ENCODE results near the gene CCDC34. TPM values are rescaled to one million over a fixed set of nuclear protein-coding genes. Genes with fewer than 3 reads are reported as not detected.

Gene CCDC34
- total RNA-seq, 1 experiment from 2014 or later = 15.3 TPM

GRCh38 chr11:27392278-27393114, 29.5 kb upstream of the CCDC34 start:
- DNase-seq (ENCODE audit: low read depth) = peak; percentile 87

GRCh38 chr11:27391331-27392015, 28.5 kb upstream of the CCDC34 start:
- DNase-seq (ENCODE audit: low read depth) = peak; percentile 73

GRCh38 chr11:27390318-27391295, 27.6 kb upstream of the CCDC34 start:
- peak; percentile 82 for DNase-seq (ENCODE audit: low read depth)

- peak; percentile 53 for DNase-seq (ENCODE audit: low read depth)
These were observed 25.9 kb upstream of the CCDC34 start for GRCh38 chr11:27388869-27389268.

- DNase-seq (ENCODE audit: low read depth) = no peak
These were observed 25.0 kb upstream of the CCDC34 start for GRCh38 chr11:27388001-27388400.

- DNase-seq (ENCODE audit: low read depth) = no peak
These were observed 24.3 kb upstream of the CCDC34 start for GRCh38 chr11:27387362-27387761.

- DNase-seq (ENCODE audit: low read depth) = no peak
These were observed 23.3 kb upstream of the CCDC34 start for GRCh38 chr11:27386181-27386845.

GRCh38 chr11:27385245-27385644, 22.2 kb upstream of the CCDC34 start:
- DNase-seq (ENCODE audit: low read depth) = peak; percentile 91

GRCh38 chr11:27384227-27384626, 21.2 kb upstream of the CCDC34 start:
- no peak for DNase-seq (ENCODE audit: low read depth)

GRCh38 chr11:27383645-27384044, 20.6 kb upstream of the CCDC34 start:
- DNase-seq (ENCODE audit: low read depth) = no peak

- no peak for DNase-seq (ENCODE audit: low read depth)
These were observed 18.2 kb upstream of the CCDC34 start for GRCh38 chr11:27381238-27381666.

- DNase-seq (ENCODE audit: low read depth) = no peak
These were observed 17.8 kb upstream of the CCDC34 start for GRCh38 chr11:27380771-27381170.

GRCh38 chr11:27379449-27379848, 16.4 kb upstream of the CCDC34 start:
- no peak for DNase-seq (ENCODE audit: low read depth)

- no peak for DNase-seq (ENCODE audit: low read depth)
These were observed 12.4 kb upstream of the CCDC34 start for GRCh38 chr11:27375370-27375769.

GRCh38 chr11:27373856-27374602, 11.0 kb upstream of the CCDC34 start:
- no peak for DNase-seq (ENCODE audit: low read depth)

- no peak for DNase-seq (ENCODE audit: low read depth)
These were observed 10.4 kb upstream of the CCDC34 start for GRCh38 chr11:27373392-27373791.

GRCh38 chr11:27372164-27372563, 9.1 kb upstream of the CCDC34 start:
- DNase-seq (ENCODE audit: low read depth) = no peak

GRCh38 chr11:27371489-27371888, 8.5 kb upstream of the CCDC34 start:
- DNase-seq (ENCODE audit: low read depth) = no peak

GRCh38 chr11:27370374-27370773, 7.4 kb upstream of the CCDC34 start:
- no peak for DNase-seq (ENCODE audit: low read depth)

- no peak for DNase-seq (ENCODE audit: low read depth)
These were observed 4.9 kb upstream of the CCDC34 start for GRCh38 chr11:27367881-27368280.

All from M059J (cell line).